GM18517 (cell line): ENCODE measurements around the gene BANK1.

Experiments
- ATAC-seq: cut with Tn5 transposase; IDR thresholded peaks from one replicate; pipeline ENCODE4 v1.9.1; 2021; ENCODE audit warnings: mild to moderate bottlenecking, moderate library complexity; ENCODE audit not compliant: unreplicated experiment

BANK1 gene

DNA sequence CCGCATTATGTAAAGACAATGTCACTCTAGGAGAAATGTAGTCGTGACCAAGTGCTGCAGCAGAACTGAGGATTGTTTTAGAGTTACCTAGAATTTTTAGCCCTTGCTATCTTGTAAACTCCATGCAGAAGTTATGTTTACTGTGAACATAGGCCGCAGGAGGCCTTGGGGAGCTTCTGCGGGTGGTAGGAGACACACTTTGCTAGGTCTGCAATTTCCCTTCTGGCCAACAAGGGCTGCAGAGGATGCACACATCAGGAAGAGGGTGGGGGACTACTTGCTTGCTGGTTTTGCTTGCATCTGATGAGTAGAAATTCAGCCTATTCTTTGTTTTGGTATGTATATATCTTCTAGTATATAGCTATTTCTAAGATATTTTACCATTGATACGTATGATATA is 23.1 kb downstream of the BANK1 start:
- no peak for ATAC-seq

DNA sequence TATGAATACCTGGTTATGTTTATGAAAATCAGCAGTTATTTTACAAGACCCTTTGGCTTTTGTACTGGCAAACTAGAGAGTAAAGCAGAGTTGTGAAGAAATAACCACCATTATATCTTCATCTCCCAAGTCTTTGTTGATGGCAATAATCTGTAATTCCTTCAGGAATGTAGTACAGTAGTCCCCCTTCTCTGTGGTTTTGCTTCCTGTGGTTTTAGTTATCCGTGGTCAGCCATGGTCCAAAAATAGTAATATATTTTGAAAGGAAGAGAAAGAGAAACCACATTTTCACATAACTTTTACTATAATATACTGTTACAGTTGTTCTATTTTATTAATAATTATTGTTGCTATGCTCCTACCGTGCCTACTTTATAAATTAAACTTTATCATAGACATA is 27.8 kb downstream of the BANK1 start:
- no peak for ATAC-seq

DNA sequence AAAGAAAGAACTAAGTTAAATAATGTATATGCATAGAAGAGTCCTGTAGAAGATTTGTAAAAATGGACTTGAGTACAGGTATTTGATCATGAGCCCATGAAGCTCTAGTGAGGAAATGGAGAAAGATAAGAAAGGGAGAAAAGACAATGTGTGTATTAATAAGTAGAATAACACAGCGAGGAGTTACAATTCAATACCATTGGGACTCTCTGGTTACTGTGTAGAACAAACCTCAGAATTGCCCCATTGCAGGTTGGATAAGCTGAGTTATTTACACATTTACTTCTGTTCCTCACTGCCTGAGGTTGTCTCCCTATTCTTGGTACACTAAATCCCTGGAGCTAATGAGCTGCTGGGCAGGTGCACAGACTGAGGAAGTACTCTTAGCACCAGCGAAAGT is 33.3 kb downstream of the BANK1 start:
- no peak for ATAC-seq

DNA sequence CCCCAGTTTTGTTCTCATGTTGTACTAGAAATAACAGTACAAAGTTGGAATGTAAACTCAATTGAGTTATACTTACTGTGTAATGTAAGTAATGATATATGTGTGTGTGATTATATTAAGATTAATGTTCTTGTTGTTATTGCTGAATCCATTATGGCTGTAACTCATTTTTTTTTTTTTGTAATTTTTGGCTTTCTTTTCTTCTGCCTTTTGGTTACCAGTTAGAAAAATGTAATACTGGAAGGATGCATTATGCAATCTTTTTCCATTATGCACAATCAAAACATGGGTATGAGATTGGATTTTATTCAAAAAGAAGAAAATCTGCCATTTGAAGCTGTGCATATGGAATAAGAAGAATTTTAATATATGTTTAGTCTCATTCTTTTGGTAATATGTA is 34.0 kb downstream of the BANK1 start:
- ATAC-seq = no peak

GRCh38 chr4:101825953-101826352 is 35.4 kb downstream of the BANK1 start:
- no peak for ATAC-seq

GRCh38 chr4:101831816-101832215 is 41.3 kb downstream of the BANK1 start:
- ATAC-seq = no peak

- ATAC-seq = no peak
Measured at GRCh38 chr4:101833480-101833879, 43.0 kb downstream of the BANK1 start.

DNA sequence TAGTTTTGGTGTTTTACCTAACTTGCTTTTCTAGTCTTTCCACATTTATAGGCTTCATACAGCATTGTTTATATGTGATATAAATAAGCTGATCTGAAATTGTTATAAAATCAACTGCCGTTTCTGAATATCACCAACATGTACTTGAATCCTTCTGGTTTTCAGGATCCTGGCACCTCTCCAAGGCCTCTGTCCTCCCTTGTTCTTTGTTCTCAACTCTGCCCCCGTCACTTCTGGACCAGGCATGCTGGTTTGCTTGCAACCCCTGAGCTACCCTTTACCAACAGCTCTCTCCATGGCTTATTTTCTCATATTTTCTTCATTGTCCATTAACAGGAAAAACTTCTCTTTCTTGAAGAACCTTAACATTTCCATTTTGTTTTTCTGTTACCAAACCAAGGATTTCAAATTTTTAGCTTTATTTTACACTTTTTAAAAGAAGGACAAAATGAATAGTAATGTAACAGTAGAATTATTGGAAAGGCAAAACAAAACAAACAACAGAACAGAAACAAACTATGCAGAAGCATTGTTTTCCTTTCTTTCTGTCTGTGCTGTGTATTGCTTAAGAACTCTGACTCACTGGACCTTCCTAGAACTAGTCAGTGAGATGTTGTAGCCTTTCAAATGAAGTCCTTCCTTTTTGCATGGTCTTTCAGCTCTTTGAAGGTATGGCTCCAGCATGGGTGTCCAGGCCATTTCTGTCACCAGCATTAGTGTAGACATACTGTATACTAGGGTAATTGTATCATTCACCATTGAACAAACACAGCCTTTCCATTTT is 44.8 kb downstream of the BANK1 start:
- ATAC-seq = no peak

GRCh38 chr4:101843054-101843453 is 52.5 kb downstream of the BANK1 start:
- no peak for ATAC-seq

GRCh38 chr4:101846550-101846949 is 56.0 kb downstream of the BANK1 start:
- ATAC-seq = no peak

- peak; percentile 39 for ATAC-seq
Measured at GRCh38 chr4:101850698-101851097, 60.2 kb downstream of the BANK1 start.

GRCh38 chr4:101851672-101852071 is 61.1 kb downstream of the BANK1 start:
- peak; percentile 47 for ATAC-seq

DNA sequence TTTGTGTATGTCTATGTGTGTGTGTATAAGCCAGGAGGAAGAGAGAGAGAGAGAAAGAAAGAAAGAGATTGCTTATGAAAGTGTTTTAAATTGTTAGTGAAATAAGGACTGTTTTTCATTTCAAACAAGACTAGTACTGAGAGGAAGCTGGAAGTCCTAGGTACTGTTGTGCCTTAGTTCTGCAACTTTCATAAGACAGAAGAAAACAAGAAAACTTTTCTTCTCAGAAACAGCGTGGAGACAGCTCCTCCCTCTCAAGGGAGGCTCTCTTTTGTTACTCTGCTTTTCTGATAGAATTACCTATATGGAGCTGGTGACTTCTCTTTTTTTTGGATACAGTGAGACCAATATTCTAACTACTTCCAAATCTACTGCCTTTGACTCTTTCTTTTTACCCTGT is 62.5 kb downstream of the BANK1 start:
- peak; percentile 66 for ATAC-seq

GRCh38 chr4:101853691-101854090 is 63.2 kb downstream of the BANK1 start:
- ATAC-seq = no peak

- ATAC-seq = no peak
Measured at GRCh38 chr4:101855239-101855638, 64.7 kb downstream of the BANK1 start.

- ATAC-seq = no peak
Measured at GRCh38 chr4:101856149-101856548, 65.6 kb downstream of the BANK1 start.

DNA sequence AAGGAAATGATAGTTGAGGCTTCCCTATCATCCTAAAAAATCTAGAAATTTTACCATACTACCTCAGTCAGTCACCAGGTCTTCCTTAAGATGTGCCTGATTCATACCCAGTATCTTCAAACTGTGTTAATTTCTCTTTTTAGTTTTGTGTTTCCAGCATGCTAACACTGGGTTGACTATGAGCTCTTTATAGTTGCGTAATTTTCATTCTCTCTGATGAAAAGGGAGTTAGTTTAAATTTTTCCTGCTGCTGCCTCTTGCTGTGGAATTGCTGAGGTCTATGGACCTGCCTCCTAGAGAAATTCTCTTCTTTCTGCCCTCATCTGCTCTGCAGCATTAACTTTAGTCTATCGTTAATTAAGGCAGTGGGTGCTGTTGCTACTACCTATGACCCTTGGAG is 66.6 kb downstream of the BANK1 start:
- no peak for ATAC-seq

DNA sequence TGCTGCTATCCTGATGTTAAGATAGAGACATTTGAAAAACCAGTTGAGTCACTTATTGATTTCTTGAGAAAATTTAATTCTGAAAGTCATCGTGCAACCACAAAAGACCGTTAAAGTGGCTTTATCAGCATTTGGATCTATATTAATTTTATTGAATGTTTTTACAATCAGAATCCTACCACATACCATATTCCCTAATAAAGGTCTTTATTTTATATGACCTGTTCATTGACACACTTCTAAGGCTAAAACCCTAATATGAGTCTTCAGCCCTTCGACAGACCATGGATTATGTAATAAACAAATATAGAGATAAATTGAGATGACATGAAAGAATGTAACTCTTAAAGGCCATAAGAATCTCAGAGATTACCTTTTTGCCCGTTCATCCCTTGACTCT is 68.1 kb downstream of the BANK1 start:
- ATAC-seq = no peak

- no peak for ATAC-seq
Measured at GRCh38 chr4:101862595-101862994, 72.1 kb downstream of the BANK1 start.

- ATAC-seq = no peak
Measured at GRCh38 chr4:101864660-101865059, 74.1 kb downstream of the BANK1 start.

GRCh38 chr4:101865501-101866062 is 75.1 kb downstream of the BANK1 start:
- ATAC-seq = no peak

DNA sequence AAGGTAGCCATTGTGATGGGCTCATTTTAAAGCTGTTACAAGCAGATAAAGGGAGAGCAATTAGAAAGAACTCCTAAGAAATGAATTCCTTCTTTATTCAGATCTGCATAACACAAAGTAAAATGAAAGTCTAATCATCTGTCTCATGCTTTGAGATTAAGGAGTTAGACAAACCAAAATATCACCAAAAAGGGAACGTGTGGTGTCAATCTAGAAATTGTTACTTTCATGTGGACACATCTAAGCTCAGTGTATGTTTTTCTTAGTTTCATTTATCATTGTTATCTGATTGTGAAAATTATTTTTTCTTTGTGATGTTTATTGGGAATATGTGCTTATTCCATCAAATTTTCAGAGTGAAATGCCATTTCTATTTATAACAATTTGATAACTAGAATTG is 80.3 kb downstream of the BANK1 start:
- no peak for ATAC-seq
